DND-41 (cell line): Measurements from ENCODE around the gene SOX6.

Experiments used
- ATAC-seq: fragments of 200-7000 bp; cut with Tn5 transposase; 3 replicates; pipeline ENCODE4 v1.9.1; 2021; ENCODE audit warnings: low read depth; ENCODE audit not compliant: insufficient read depth
- DNase-seq: peaks from one replicate; pipeline ENCODE4 v3.0.0-alpha.2; 2020
- H2AFZ ChIP-seq: 2 replicates; pipeline ENCODE4 v1.6.0; 2012; ENCODE audit warnings: low read depth, low read length
- H3K27ac ChIP-seq: 2 replicates; pipeline ENCODE4 v1.5.1; 2012; ENCODE audit warnings: low read length, inconsistent platforms
- H3K27me3 ChIP-seq: fragments of 200-600 bp; sonication (generic); 2 replicates; pipeline ENCODE4 v1.6.0; 2012; ENCODE audit warnings: low read length, mild to moderate bottlenecking, inconsistent platforms; ENCODE audit not compliant: insufficient read depth, poor library complexity
- H3K36me3 ChIP-seq: 2 replicates; pipeline ENCODE4 v1.5.1; 2012; ENCODE audit warnings: low read length, inconsistent platforms; ENCODE audit not compliant: insufficient read depth
- H3K4me1 ChIP-seq: 2 replicates; pipeline ENCODE4 v1.5.1; 2012; ENCODE audit warnings: mild to moderate bottlenecking, low read length; ENCODE audit not compliant: insufficient read depth
- H3K4me2 ChIP-seq: 2 replicates; pipeline ENCODE4 v1.6.0; 2012; ENCODE audit warnings: mild to moderate bottlenecking, moderate library complexity, low read length, inconsistent platforms; ENCODE audit not compliant: insufficient read depth
- H3K4me3 ChIP-seq, 2 experiments: fragments of 200-600 bp in 1 of 2; shearing (Covaris generic) in 1 of 2; 2 replicates each; pipeline ENCODE4 v1.5.1; 2012 to 2016; ENCODE audit warnings: inconsistent platforms in 2 of 2, low read length in 2 of 2, mild to moderate bottlenecking in 2 of 2, low read depth in 1 of 2, moderate library complexity in 1 of 2
- H3K79me2 ChIP-seq: 2 replicates; pipeline ENCODE4 v1.6.0; 2012; ENCODE audit warnings: low read length, inconsistent platforms; ENCODE audit not compliant: insufficient read depth
- H3K9ac ChIP-seq: 2 replicates; pipeline ENCODE4 v1.6.0; 2012; ENCODE audit warnings: low read depth, mild to moderate bottlenecking, inconsistent platforms, low read length, moderate library complexity
- H3K9me3 ChIP-seq: 2 replicates; pipeline ENCODE4 v1.5.1; 2012; ENCODE audit warnings: low read length, moderate library complexity, mild to moderate bottlenecking, inconsistent platforms; ENCODE audit not compliant: insufficient read depth, severe bottlenecking
- H4K20me1 ChIP-seq: 2 replicates; pipeline ENCODE4 v1.6.0; 2012; ENCODE audit warnings: low read length; ENCODE audit not compliant: insufficient read depth
- CTCF ChIP-seq: IDR thresholded peaks from 2 replicates; pipeline ENCODE4 v1.5.1; 2012; ENCODE audit warnings: borderline replicate concordance, low read length, moderate library complexity, mild to moderate bottlenecking; ENCODE audit not compliant: poor library complexity, severe bottlenecking; ENCODE audit errors: extremely low read depth
- EZH2 ChIP-seq: IDR thresholded peaks from 3 replicates; pipeline ENCODE4 v1.6.1; 2012; ENCODE audit warnings: borderline replicate concordance, low read depth, mild to moderate bottlenecking, moderate library complexity, low read length, inconsistent platforms; ENCODE audit not compliant: severe bottlenecking

SOX6 gene

GRCh38 chr11:16292167-16292859 lies 64.0 kb downstream of the SOX6 start:
- no peak overlapping the region for H2AFZ ChIP-seq
- H3K4me1 ChIP-seq, result no peaks in the 10 kb centered on the region
- no peak overlapping the region for H3K9ac ChIP-seq
- H3K36me3 ChIP-seq, result no peaks in the 10 kb centered on the region
- DNase-seq (no peak), ATAC-seq (no peak)
- H3K79me2 ChIP-seq, result no peaks in the 10 kb centered on the region
- no peak overlapping the region for H3K4me3 ChIP-seq
- H3K27me3 ChIP-seq, result no peaks in the 10 kb centered on the region
- TF ChIP-seq EZH2, result no peak
- no peak for TF ChIP-seq CTCF
- H3K27ac ChIP-seq, result no peak overlapping the region
- H3K9me3 ChIP-seq, result no peaks in the 10 kb centered on the region
- no peak overlapping the region for H3K4me2 ChIP-seq
- H4K20me1 ChIP-seq, result 0 out of 2 replicates have a peak, but pooled peaks cover 2% of the 10 kb centered on the region

GRCh38 chr11:16291729-16292128 lies 64.6 kb downstream of the SOX6 start:
- H3K27me3 ChIP-seq, result no peaks in the 10 kb centered on the region
- no peaks in the 10 kb centered on the region for H3K9me3 ChIP-seq
- H3K27ac ChIP-seq, result no peak overlapping the region
- no peak overlapping the region for H3K4me2 ChIP-seq
- H3K79me2 ChIP-seq, result no peaks in the 10 kb centered on the region
- H4K20me1 ChIP-seq, result 0 out of 2 replicates have a peak, but pooled peaks cover 2% of the 10 kb centered on the region
- no peaks in the 10 kb centered on the region for H3K36me3 ChIP-seq
- H3K4me3 ChIP-seq, result no peak overlapping the region
- no peaks in the 10 kb centered on the region for H3K4me1 ChIP-seq
- DNase-seq, result no peak
- TF ChIP-seq CTCF (no peak), EZH2 (no peak)
- no peak overlapping the region for H2AFZ ChIP-seq
- H3K9ac ChIP-seq, result no peak overlapping the region
- no peak for ATAC-seq

GRCh38 chr11:16289541-16289940 lies 66.8 kb downstream of the SOX6 start:
- no peaks in the 10 kb centered on the region for H3K36me3 ChIP-seq
- no peak for TF ChIP-seq CTCF
- TF ChIP-seq EZH2, result no peak

More at GRCh38 chr11:16289541-16289940, 66.8 kb downstream of the SOX6 start:
- Histone ChIP-seq H3K9me3 (no peaks in the 10 kb centered on the region), H3K4me2 (no peak overlapping the region), H3K79me2 (no peaks in the 10 kb centered on the region), H2AFZ (no peak overlapping the region), H3K4me1 (no peaks in the 10 kb centered on the region), H4K20me1 (no peaks in the 10 kb centered on the region), H3K4me3 (no peak overlapping the region), H3K27ac (no peak overlapping the region), H3K9ac (no peak overlapping the region), H3K27me3 (no peaks in the 10 kb centered on the region)
- DNase-seq, result no peak
- ATAC-seq, result no peak
